Gastroesophageal sphincter (tissue), 2 donors: Measurements from ENCODE around the gene HCAR2.

Source experiments
- POLR2A ChIP-seq, 2 donors: fragments of 450-650 bp; IDR thresholded peaks; one replicate each; pipeline ENCODE4 v1.6.1; 2017; ENCODE audit warnings: antibody characterized with exemption in 2 of 2, mild to moderate bottlenecking in 2 of 2, moderate library complexity in 1 of 2
- POLR2AphosphoS5 ChIP-seq: sonication (generic); formaldehyde crosslinking; IDR thresholded peaks from one replicate; pipeline ENCODE4 v1.6.1; 2017; ENCODE audit warnings: antibody characterized with exemption

DNA sequence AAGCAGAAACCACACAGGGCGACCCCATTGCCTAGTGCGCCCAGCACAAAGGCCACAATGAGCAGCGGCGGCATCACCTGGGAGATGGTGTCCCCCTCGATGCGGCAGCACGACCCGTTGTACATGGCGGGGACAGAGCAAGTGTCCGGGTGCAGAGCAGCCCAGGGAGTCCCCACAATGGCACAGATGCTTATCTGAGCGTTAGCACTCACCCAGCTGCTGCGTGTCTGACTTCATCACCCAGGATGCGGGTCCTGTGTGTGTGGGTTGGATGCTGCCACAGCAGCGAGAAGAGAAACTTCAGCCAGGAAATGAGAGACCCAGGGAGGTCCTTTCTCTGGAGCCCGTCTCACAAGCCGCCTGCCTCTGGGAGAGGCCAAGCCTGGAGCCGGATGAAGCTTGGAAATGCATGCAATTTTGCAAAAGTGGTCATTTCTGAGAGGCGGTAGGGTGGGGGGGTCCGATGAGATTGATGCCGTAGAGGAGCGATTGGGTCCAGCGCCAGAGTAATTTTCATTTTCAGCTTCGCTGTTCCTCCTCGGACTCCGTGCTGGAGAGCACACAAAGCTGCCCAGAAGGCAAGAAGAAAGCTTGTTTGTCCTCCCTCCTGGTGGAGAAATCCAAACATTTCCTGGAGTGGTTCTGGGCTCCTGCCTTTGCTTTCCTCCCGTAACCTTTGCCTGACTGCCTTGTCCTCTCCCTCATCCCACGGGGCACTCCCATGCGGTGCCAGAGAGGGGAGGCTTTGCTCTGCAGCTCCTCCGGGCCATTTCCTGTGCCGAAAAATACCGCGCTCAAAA, 27.3 kb upstream of the HCAR2 start, which contains the start of gene HCAR1:
- TF ChIP-seq POLR2AphosphoS5 (no peak), POLR2A (IDR thresholded peaks at IDR 0.05) (no peak)
